Endothelial cell of umbilical vein (primary cell): ENCODE results near the gene HOOK2. TPM values are rescaled to one million over a fixed set of nuclear protein-coding genes. Genes with fewer than 3 reads are reported as not detected.

Experiments used
- BruUV-seq: library from RNA; stranded (reverse); fragments of 400-500 nt; replicated peaks from 2 replicates; lab custom pipeline; 2021; lab: Mats Ljungman, UMichigan
- CTCF ChIA-PET: fragments of 300-600, 350-600 bp; sonication (Branson Sonifier 250); formaldehyde crosslinking; loops from one replicate; lab custom pipeline; 2021; ENCODE audit warnings: antibody characterized with exemption, inconsistent platforms; lab: Charles Lee
- POLR2A ChIA-PET: fragments of 300-600, 350-600 bp; sonication (Branson Sonifier 250); formaldehyde crosslinking; loops from one replicate; lab custom pipeline; 2021; ENCODE audit warnings: antibody characterized with exemption, inconsistent platforms; lab: Charles Lee
- DNase-seq: peaks from one replicate; pipeline ENCODE4 v3.0.0-alpha.2; 2011; ENCODE audit warnings: low read depth, low spot score
- FAIRE-seq: peaks from 2 replicates; lab custom pipeline; 2011; peaks lifted over from hg19 to GRCh38; lab: Jason Lieb, UNC
- H2AFZ ChIP-seq: 2 replicates; pipeline ENCODE4 v1.6.0; 2012; ENCODE audit warnings: low read depth, low read length, control low read depth, inconsistent platforms
- H3K27ac ChIP-seq: 2 replicates; pipeline ENCODE4 v1.5.1; 2011; ENCODE audit warnings: low read depth, mild to moderate bottlenecking, control low read depth, low read length, moderate library complexity; ENCODE audit not compliant: insufficient read depth
- H3K27me3 ChIP-seq, 2 experiments: 2 replicates each; pipeline versions ENCODE4 v1.6.0 to v1.6.1; 2011; ENCODE audit warnings: low read length in 2 of 2, mixed read lengths in 1 of 2; ENCODE audit not compliant: control insufficient read depth in 2 of 2, insufficient read depth in 2 of 2
- H3K36me3 ChIP-seq, 2 experiments: 2 replicates in 1 of 2; 3 replicates in 1 of 2; pipeline ENCODE4 v1.5.1; 2011; ENCODE audit warnings: low read length in 2 of 2, mild to moderate bottlenecking in 1 of 2, moderate library complexity in 1 of 2; ENCODE audit not compliant: control insufficient read depth in 2 of 2, insufficient read depth in 2 of 2; ENCODE audit errors: extremely low read depth in 1 of 2
- H3K4me1 ChIP-seq: 3 replicates; pipeline ENCODE4 v1.5.1; 2011; ENCODE audit warnings: mild to moderate bottlenecking, low read length; ENCODE audit not compliant: control insufficient read depth, insufficient read depth; ENCODE audit errors: extremely low read depth
- H3K4me2 ChIP-seq: 2 replicates; pipeline ENCODE4 v1.6.1; 2011; ENCODE audit warnings: low read length, control low read depth, mixed read lengths; ENCODE audit not compliant: insufficient read depth
- H3K4me3 ChIP-seq, 3 experiments: fragments of 200-600 bp in 1 of 3; sonication (generic), shearing (Covaris generic) in 1 of 3; replicated peaks in 1 of 3; 2 replicates each; pipeline ENCODE4 v1.5.1; 2011 to 2016; ENCODE audit warnings: control low read depth in 3 of 3, low read length in 3 of 3, mild to moderate bottlenecking in 2 of 3, inconsistent platforms in 1 of 3, low read depth in 1 of 3, moderate library complexity in 1 of 3; ENCODE audit not compliant: insufficient read depth in 1 of 3
- H3K79me2 ChIP-seq: 2 replicates; pipeline ENCODE4 v1.6.0; 2012; ENCODE audit warnings: low read length, inconsistent platforms; ENCODE audit not compliant: control insufficient read depth, insufficient read depth
- H3K9ac ChIP-seq: replicated peaks from 2 replicates; pipeline ENCODE3; 2011; ENCODE audit warnings: low read length, control low read depth; ENCODE audit not compliant: insufficient read depth; ENCODE audit errors: extremely low read depth
- H3K9me1 ChIP-seq: replicated peaks from 3 replicates; pipeline ENCODE4 v1.6.0; 2011; ENCODE audit warnings: mild to moderate bottlenecking, low read length; ENCODE audit not compliant: control insufficient read depth, insufficient read depth; ENCODE audit errors: extremely low read depth
- H3K9me3 ChIP-seq: replicated peaks from 2 replicates; pipeline ENCODE4 v1.5.1; 2012; ENCODE audit warnings: low read length, inconsistent platforms; ENCODE audit not compliant: control insufficient read depth, insufficient read depth
- H4K20me1 ChIP-seq: replicated peaks from 2 replicates; pipeline ENCODE3; 2011; ENCODE audit warnings: mild to moderate bottlenecking, low read length; ENCODE audit not compliant: control insufficient read depth, insufficient read depth; ENCODE audit errors: extremely low read depth
- EZH2 ChIP-seq: IDR thresholded peaks from 2 replicates; pipeline ENCODE4 v1.6.1; 2012; ENCODE audit warnings: borderline replicate concordance, low read depth, mild to moderate bottlenecking, moderate library complexity, low read length, inconsistent platforms; ENCODE audit not compliant: severe bottlenecking
- FOS ChIP-seq: IDR thresholded peaks from 2 replicates; pipeline ENCODE4 v1.6.1; 2011; ENCODE audit warnings: mild to moderate bottlenecking, low read length, moderate library complexity, borderline replicate concordance; ENCODE audit not compliant: insufficient read depth
- GATA2 ChIP-seq: IDR thresholded peaks from 2 replicates; pipeline ENCODE4 v1.7.0; 2011; ENCODE audit warnings: low read depth, mild to moderate bottlenecking, moderate library complexity, mixed read lengths, low read length; ENCODE audit not compliant: insufficient read length, insufficient read depth
- MYC ChIP-seq: IDR thresholded peaks from one replicate; pipeline ENCODE4 v1.6.1; 2011; ENCODE audit warnings: mild to moderate bottlenecking, low read depth, low read length
- POLR2AphosphoS5 ChIP-seq: IDR thresholded peaks from 2 replicates; pipeline ENCODE4 v1.6.1; 2012; ENCODE audit warnings: low read depth, mild to moderate bottlenecking, control low read depth, low read length, moderate library complexity; ENCODE audit not compliant: insufficient read depth
- dilution Hi-C: fragments of 300-500 bp; cut with MboI; formaldehyde crosslinking; loops from one replicate; pipeline ENCODE4 v1.15.0; 2019; ENCODE audit warnings: low sequenced_read_pairs; ENCODE audit not compliant: extremely low pct_ligation_motif_present
- intact Hi-C: fragments of 100-400 bp; cut with micrococcal nuclease; formaldehyde crosslinking; loops from one replicate; pipeline ENCODE4 v1.10.0; 2022
- polyA plus RNA-seq, 4 experiments: library from polyadenylated mRNA; depleted of rRNA in 3 of 4; stranded (reverse) in 3 of 4; unstranded in 1 of 4; fragments of >200 nt; gene quantifications; 2 replicates each; pipeline versions ENCODE4 v1.2.1 to v1.2.3, GENCODE V29; 2011 to 2012; ENCODE audit warnings: missing spikeins in 1 of 4
- total RNA-seq: library from RNA; stranded (reverse); gene quantifications from 2 replicates; pipeline ENCODE4 v1.2.3, GENCODE V29; 2021
- TF ChIP-seq, protein P1 (sequence below): IDR thresholded peaks from 2 replicates; pipeline ENCODE4 v1.6.1; 2011; ENCODE audit not compliant: insufficient read depth, insufficient read length
- TF ChIP-seq, protein P2 (sequence below), 2 donors: IDR thresholded peaks; 1 replicate in 1 of 2; 2 replicates in 1 of 2; pipeline ENCODE4 v1.5.1; 2011; ENCODE audit warnings: low read length in 2 of 2, mild to moderate bottlenecking in 2 of 2, moderate library complexity in 2 of 2, control low read depth in 1 of 2, inconsistent platforms in 1 of 2, low read depth in 1 of 2; ENCODE audit not compliant: insufficient read depth in 1 of 2; ENCODE audit errors: extremely low read depth in 1 of 2

HOOK2 gene
- total and polyA plus RNA-seq, 2 donors (not counting 3 experiments of a cell fraction or from before 2014, with no cell fraction given): 8.0 to 17.3 TPM

DNA sequence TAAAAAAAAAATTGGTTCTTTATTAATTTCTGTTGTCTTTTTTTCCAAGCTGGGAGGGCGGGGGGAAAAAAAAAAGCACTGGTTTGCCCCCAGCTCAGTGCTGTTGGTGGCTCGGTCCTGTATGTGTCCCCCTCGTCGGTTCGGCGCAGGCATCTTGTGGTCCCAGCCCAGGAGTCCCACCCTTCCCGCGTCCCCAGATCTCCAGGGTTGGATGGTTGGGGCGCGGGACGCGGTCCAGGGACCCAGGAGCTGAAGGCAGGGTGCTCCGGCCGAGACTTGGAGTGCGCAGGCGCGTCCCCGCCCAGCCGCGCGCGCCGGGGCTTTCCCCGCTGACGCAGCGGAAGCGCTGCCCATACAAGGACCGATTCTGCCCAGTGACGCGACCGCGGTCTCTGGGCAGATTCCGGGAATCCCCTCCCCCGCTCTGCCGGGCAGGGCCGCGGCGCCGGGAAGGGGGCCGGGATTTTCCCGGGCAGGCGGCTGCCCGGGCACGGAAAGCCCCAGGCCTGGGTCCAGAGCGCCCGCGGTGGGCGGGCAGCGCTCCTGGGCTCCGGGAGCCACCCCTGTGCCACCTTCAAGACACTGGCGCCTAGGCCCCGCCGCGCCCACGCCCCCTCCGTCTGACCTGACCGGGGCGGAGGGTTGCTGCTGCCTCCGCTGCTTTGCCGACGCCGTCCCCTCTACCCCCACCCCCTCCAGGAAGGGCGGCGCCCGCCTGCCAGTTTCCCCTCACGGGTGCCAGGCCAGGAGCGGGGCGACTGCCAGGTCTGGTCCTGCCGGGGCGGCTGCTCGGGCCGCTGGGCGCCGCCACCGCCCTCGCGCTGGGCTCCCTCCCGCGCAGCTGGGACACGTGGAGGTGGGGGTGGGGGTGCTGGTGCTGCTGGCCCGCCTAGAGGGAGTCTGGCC lies 18.2 kb upstream of the HOOK2 start:
- ChIA-PET POLR2A (interaction anchor here (0.5 to 4.1 kb wide), 7 partner anchors 10 to 1069 kb away, joined by 3 to 94 read pairs (median 5); partner anchors contain the start of gene HOOK2), CTCF (interaction anchor here (1.5 to 13.8 kb wide), 6 partner anchors 11 to 77 kb away, joined by 4 to 524 read pairs (median 26); partner anchors contain the start of gene HOOK2)
- no peaks in the 10 kb centered on the region for H3K36me3 ChIP-seq
- H3K9me1 ChIP-seq: no peaks in the 10 kb centered on the region
- no TSS peak for BruUV-seq
- DNase-seq (peak; percentile 97), FAIRE-seq (peak; percentile 91)
- dilution Hi-C loops: no loop called here
- no peaks in the 10 kb centered on the region for H3K9me3 ChIP-seq
- H3K4me2 ChIP-seq: peak overlapping the region; percentile 56
- H3K4me3 ChIP-seq: peak overlapping the region; percentile 70 to 76 (median 71)
- peaks cover 32% of the 10 kb centered on the region for H3K4me1 ChIP-seq
- peak overlapping the region; percentile 74 for H3K9ac ChIP-seq
- TF ChIP-seq EZH2 (no peak), MYC (no peak), POLR2AphosphoS5 (peak; percentile 91), GATA2 (no peak), FOS (peak; percentile 53)
- TF ChIP-seq, protein P1, sequence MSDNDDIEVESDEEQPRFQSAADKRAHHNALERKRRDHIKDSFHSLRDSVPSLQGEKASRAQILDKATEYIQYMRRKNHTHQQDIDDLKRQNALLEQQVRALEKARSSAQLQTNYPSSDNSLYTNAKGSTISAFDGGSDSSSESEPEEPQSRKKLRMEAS: peak; percentile 67
- TF ChIP-seq, protein P2, sequence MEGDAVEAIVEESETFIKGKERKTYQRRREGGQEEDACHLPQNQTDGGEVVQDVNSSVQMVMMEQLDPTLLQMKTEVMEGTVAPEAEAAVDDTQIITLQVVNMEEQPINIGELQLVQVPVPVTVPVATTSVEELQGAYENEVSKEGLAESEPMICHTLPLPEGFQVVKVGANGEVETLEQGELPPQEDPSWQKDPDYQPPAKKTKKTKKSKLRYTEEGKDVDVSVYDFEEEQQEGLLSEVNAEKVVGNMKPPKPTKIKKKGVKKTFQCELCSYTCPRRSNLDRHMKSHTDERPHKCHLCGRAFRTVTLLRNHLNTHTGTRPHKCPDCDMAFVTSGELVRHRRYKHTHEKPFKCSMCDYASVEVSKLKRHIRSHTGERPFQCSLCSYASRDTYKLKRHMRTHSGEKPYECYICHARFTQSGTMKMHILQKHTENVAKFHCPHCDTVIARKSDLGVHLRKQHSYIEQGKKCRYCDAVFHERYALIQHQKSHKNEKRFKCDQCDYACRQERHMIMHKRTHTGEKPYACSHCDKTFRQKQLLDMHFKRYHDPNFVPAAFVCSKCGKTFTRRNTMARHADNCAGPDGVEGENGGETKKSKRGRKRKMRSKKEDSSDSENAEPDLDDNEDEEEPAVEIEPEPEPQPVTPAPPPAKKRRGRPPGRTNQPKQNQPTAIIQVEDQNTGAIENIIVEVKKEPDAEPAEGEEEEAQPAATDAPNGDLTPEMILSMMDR (IDR thresholded peaks at IDR 0.05; ENCODE audit: extremely low read depth in 1 of 2, insufficient read depth in 1 of 2, low read depth in 1 of 2, low read length in 2 of 2): no peak
- peak overlapping the region; percentile 91 for H3K27ac ChIP-seq
- peaks cover 14% of the 10 kb centered on the region for H3K79me2 ChIP-seq
- H3K27me3 ChIP-seq: no peaks in the 10 kb centered on the region
- no peaks in the 10 kb centered on the region for H4K20me1 ChIP-seq
- H2AFZ ChIP-seq: peak overlapping the region; percentile 27
- intact Hi-C loops: no loop called here
